ENCODE measurements around the gene COX4I2. TPM values are rescaled to one million over a fixed set of nuclear protein-coding genes. Genes with fewer than 3 reads are reported as not detected.
"Not testable (repeated sequence)": the region's sequence is repeated elsewhere in the genome, so short reads cannot be mapped to it uniquely, and the experiment has no call there.

COX4I2 gene
- total and polyA plus RNA-seq, 4 donors = 0.35 to 0.81 (median 0.59) TPM; not detected in 1

- H3K4me1 ChIP-seq (ENCODE audit: control insufficient read depth in 4 of 4, insufficient read depth in 4 of 4, low read length in 3 of 4) = peaks cover 8 to 21% (median 13%) of the 10 kb centered on the region in 4 donors
- 78% methylated on average over 4 of the region's 4 CpGs for WGBS
- TF ChIP-seq RXRA (IDR thresholded peaks at IDR 0.05) = peak in 1 of 2 donors; percentile 20
- DNase-seq (ENCODE audit: low spot score); H3K27me3 ChIP-seq (ENCODE audit: control insufficient read depth in 4 of 4, insufficient read depth in 4 of 4, low read length in 3 of 4); H3K36me3 ChIP-seq (ENCODE audit: control insufficient read depth in 4 of 4, insufficient read depth in 3 of 4, low read depth in 1 of 4, low read length in 3 of 4); H3K9ac ChIP-seq (ENCODE audit: low read depth in 1 of 2, low read length in 2 of 2); H3K9me3 ChIP-seq (ENCODE audit: control insufficient read depth in 4 of 4, low read length in 3 of 4); H3K4me3 ChIP-seq (ENCODE audit: low read depth in 1 of 3, low read length in 3 of 3): not testable (repeated sequence)
- H3K27ac ChIP-seq (ENCODE audit: low read depth in 1 of 2, low read length in 2 of 2) = peak overlapping the region in 1 of 2 donors; percentile 56
These were observed 41.3 kb upstream of the COX4I2 start for GRCh38 chr20:31596412-31596715.

DNA sequence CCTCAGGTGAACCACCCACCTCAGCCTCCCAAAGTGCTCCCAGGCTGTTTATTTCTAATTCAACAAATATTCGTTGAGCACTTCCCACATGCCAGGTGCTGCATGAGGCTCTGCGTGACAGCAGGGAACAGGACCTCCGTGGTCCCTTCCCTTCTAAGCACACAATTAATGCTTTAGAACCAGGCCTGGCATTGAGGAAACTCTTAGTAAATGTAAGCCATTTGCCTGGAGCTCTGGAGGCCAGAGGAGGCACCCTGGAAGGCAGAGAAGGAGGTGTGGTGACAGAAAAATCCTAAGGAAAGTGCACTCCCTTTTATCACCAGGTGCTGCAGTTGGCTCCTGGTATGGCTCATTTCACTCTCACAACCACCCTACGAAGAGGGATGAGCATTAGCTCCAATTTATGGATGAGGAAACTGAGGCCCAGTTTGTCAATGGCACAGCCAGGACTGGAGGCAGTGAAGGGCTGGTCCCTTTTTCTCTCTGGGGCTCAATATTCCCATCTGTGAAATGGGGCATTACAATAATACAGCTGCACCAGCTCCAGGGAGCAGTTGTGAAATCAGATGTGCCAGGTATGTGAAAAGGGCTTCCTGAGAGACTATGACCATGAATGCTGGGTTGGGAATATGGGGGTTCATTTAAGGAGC is 40.8 kb upstream of the COX4I2 start:
- WGBS = 75% methylated on average over 4 of the region's 4 CpGs
- DNase-seq (ENCODE audit: low spot score) = no peak
- H3K9ac ChIP-seq (ENCODE audit: low read depth in 1 of 2, low read length in 2 of 2) = no peak overlapping the region

More for the DNA sequence above, 40.8 kb upstream of the COX4I2 start:
- TF ChIP-seq TAF1 (conservative IDR thresholded peaks at IDR 0.05) (no peak), NR2F2 (IDR thresholded peaks at IDR 0.05) (no peak), RXRA (IDR thresholded peaks at IDR 0.05) (no peak), SP1 (IDR thresholded peaks at IDR 0.05) (no peak), FOXA1 (IDR thresholded peaks at IDR 0.05) (no peak), YY1 (IDR thresholded peaks at IDR 0.05) (no peak), HNF4G (IDR thresholded peaks at IDR 0.05) (no peak), ATF3 (IDR thresholded peaks at IDR 0.05) (no peak), FOXA2 (IDR thresholded peaks at IDR 0.05) (no peak), RAD21 (IDR thresholded peaks at IDR 0.05) (no peak), JUND (IDR thresholded peaks at IDR 0.05) (no peak), GABPA (IDR thresholded peaks at IDR 0.05 in 1 of 2, conservative IDR thresholded peaks at IDR 0.05 in 1 of 2) (no peak), EGR1 (IDR thresholded peaks at IDR 0.05; ENCODE audit: low read depth in 2 of 2) (no peak)
- TF ChIP-seq, protein P1, sequence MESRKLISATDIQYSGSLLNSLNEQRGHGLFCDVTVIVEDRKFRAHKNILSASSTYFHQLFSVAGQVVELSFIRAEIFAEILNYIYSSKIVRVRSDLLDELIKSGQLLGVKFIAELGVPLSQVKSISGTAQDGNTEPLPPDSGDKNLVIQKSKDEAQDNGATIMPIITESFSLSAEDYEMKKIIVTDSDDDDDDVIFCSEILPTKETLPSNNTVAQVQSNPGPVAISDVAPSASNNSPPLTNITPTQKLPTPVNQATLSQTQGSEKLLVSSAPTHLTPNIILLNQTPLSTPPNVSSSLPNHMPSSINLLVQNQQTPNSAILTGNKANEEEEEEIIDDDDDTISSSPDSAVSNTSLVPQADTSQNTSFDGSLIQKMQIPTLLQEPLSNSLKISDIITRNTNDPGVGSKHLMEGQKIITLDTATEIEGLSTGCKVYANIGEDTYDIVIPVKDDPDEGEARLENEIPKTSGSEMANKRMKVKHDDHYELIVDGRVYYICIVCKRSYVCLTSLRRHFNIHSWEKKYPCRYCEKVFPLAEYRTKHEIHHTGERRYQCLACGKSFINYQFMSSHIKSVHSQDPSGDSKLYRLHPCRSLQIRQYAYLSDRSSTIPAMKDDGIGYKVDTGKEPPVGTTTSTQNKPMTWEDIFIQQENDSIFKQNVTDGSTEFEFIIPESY (IDR thresholded peaks at IDR 0.05) = no peak
- TF ChIP-seq, protein P2, sequence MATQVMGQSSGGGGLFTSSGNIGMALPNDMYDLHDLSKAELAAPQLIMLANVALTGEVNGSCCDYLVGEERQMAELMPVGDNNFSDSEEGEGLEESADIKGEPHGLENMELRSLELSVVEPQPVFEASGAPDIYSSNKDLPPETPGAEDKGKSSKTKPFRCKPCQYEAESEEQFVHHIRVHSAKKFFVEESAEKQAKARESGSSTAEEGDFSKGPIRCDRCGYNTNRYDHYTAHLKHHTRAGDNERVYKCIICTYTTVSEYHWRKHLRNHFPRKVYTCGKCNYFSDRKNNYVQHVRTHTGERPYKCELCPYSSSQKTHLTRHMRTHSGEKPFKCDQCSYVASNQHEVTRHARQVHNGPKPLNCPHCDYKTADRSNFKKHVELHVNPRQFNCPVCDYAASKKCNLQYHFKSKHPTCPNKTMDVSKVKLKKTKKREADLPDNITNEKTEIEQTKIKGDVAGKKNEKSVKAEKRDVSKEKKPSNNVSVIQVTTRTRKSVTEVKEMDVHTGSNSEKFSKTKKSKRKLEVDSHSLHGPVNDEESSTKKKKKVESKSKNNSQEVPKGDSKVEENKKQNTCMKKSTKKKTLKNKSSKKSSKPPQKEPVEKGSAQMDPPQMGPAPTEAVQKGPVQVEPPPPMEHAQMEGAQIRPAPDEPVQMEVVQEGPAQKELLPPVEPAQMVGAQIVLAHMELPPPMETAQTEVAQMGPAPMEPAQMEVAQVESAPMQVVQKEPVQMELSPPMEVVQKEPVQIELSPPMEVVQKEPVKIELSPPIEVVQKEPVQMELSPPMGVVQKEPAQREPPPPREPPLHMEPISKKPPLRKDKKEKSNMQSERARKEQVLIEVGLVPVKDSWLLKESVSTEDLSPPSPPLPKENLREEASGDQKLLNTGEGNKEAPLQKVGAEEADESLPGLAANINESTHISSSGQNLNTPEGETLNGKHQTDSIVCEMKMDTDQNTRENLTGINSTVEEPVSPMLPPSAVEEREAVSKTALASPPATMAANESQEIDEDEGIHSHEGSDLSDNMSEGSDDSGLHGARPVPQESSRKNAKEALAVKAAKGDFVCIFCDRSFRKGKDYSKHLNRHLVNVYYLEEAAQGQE (IDR thresholded peaks at IDR 0.05) = no peak
- TF ChIP-seq, protein P3, sequence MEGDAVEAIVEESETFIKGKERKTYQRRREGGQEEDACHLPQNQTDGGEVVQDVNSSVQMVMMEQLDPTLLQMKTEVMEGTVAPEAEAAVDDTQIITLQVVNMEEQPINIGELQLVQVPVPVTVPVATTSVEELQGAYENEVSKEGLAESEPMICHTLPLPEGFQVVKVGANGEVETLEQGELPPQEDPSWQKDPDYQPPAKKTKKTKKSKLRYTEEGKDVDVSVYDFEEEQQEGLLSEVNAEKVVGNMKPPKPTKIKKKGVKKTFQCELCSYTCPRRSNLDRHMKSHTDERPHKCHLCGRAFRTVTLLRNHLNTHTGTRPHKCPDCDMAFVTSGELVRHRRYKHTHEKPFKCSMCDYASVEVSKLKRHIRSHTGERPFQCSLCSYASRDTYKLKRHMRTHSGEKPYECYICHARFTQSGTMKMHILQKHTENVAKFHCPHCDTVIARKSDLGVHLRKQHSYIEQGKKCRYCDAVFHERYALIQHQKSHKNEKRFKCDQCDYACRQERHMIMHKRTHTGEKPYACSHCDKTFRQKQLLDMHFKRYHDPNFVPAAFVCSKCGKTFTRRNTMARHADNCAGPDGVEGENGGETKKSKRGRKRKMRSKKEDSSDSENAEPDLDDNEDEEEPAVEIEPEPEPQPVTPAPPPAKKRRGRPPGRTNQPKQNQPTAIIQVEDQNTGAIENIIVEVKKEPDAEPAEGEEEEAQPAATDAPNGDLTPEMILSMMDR (IDR thresholded peaks at IDR 0.05; ENCODE audit: low read depth, low read length, missing input control) = no peak
- H3K27ac ChIP-seq (ENCODE audit: low read depth in 1 of 2, low read length in 2 of 2) = peak overlapping the region in 1 of 2 donors; percentile 18
- H3K4me3 ChIP-seq (ENCODE audit: low read depth in 1 of 3, low read length in 3 of 3) = no peak overlapping the region
- no peaks in the 10 kb centered on the region for H3K27me3 ChIP-seq (ENCODE audit: control insufficient read depth in 4 of 4, insufficient read depth in 4 of 4, low read length in 3 of 4)
- no peaks in the 10 kb centered on the region for H3K9me3 ChIP-seq (ENCODE audit: control insufficient read depth in 4 of 4, low read length in 3 of 4)
- H3K4me1 ChIP-seq (ENCODE audit: control insufficient read depth in 4 of 4, insufficient read depth in 4 of 4, low read length in 3 of 4) = peaks cover 8 to 21% (median 13%) of the 10 kb centered on the region in 4 donors
- no peaks in the 10 kb centered on the region for H3K36me3 ChIP-seq (ENCODE audit: control insufficient read depth in 4 of 4, insufficient read depth in 3 of 4, low read depth in 1 of 4, low read length in 3 of 4)

Measured in liver (tissue), 9 donors.